ENCODE results near the gene LCA5L.
A peak's percentile ranks its signal among the peaks of the same experiment; 100 is the strongest.

Gene LCA5L

GRCh38 chr21:39406065-39406464, 39.5 kb downstream of the LCA5L start:
- no peak for TF ChIP-seq CTCF (IDR thresholded peaks at IDR 0.05; ENCODE audit: unreplicated experiment in 3 of 3)
- no peaks in the 10 kb centered on the region for H3K27me3 Mint-ChIP-seq (ENCODE audit: low read depth)
- peaks cover 6% of the 10 kb centered on the region for H3K9me3 Mint-ChIP-seq
- no peaks in the 10 kb centered on the region for H3K4me1 Mint-ChIP-seq
- H3K36me3 Mint-ChIP-seq (ENCODE audit: low read depth), result peaks cover 51% of the 10 kb centered on the region
- no peak overlapping the region for H3K27ac Mint-ChIP-seq
- H3K4me3 Mint-ChIP-seq, result no peak overlapping the region

- Mint-ChIP-seq H3K27ac (no peak overlapping the region), H3K9me3 (no peaks in the 10 kb centered on the region), H3K27me3 (ENCODE audit: low read depth) (no peaks in the 10 kb centered on the region), H3K4me1 (no peaks in the 10 kb centered on the region), H3K4me3 (no peak overlapping the region), H3K36me3 (ENCODE audit: low read depth) (peaks cover 38% of the 10 kb centered on the region)
- TF ChIP-seq CTCF (IDR thresholded peaks at IDR 0.05; ENCODE audit: unreplicated experiment in 3 of 3), result no peak
These were observed 45.4 kb downstream of the LCA5L start for GRCh38 chr21:39400173-39400572.

- Mint-ChIP-seq H3K27ac (no peak overlapping the region), H3K4me1 (no peaks in the 10 kb centered on the region), H3K36me3 (ENCODE audit: low read depth) (peaks cover 49% of the 10 kb centered on the region), H3K9me3 (no peaks in the 10 kb centered on the region), H3K27me3 (ENCODE audit: low read depth) (no peaks in the 10 kb centered on the region), H3K4me3 (no peak overlapping the region)
- no peak for TF ChIP-seq CTCF (IDR thresholded peaks at IDR 0.05; ENCODE audit: unreplicated experiment in 3 of 3)
These were observed 47.8 kb downstream of the LCA5L start for GRCh38 chr21:39397646-39398385.

- no peak overlapping the region for H3K4me3 Mint-ChIP-seq
- peaks cover 27% of the 10 kb centered on the region for H3K4me1 Mint-ChIP-seq
- H3K27ac Mint-ChIP-seq, result peak overlapping the region in 2 of 3 experiments; percentile 47 to 74
- no peak for TF ChIP-seq CTCF (IDR thresholded peaks at IDR 0.05; ENCODE audit: unreplicated experiment in 3 of 3)
- no peaks in the 10 kb centered on the region for H3K27me3 Mint-ChIP-seq (ENCODE audit: low read depth)
- H3K9me3 Mint-ChIP-seq, result no peaks in the 10 kb centered on the region
- peaks cover 57% of the 10 kb centered on the region for H3K36me3 Mint-ChIP-seq (ENCODE audit: low read depth)
These were observed 52.6 kb downstream of the LCA5L start for GRCh38 chr21:39392981-39393380.

- Mint-ChIP-seq H3K4me1 (peaks cover 34% of the 10 kb centered on the region), H3K27ac (no peak overlapping the region), H3K4me3 (peak overlapping the region in 2 of 3 experiments; percentile 12 to 80), H3K9me3 (no peaks in the 10 kb centered on the region), H3K27me3 (ENCODE audit: low read depth) (no peaks in the 10 kb centered on the region), H3K36me3 (ENCODE audit: low read depth) (peaks cover 42% of the 10 kb centered on the region)
- no peak for TF ChIP-seq CTCF (IDR thresholded peaks at IDR 0.05; ENCODE audit: unreplicated experiment in 3 of 3)
These were observed 55.3 kb downstream of the LCA5L start for GRCh38 chr21:39390212-39390765.

- H3K27me3 Mint-ChIP-seq (ENCODE audit: low read depth), result no peaks in the 10 kb centered on the region
- peaks cover 34% of the 10 kb centered on the region for H3K36me3 Mint-ChIP-seq (ENCODE audit: low read depth)
- no peaks in the 10 kb centered on the region for H3K9me3 Mint-ChIP-seq
- H3K4me3 Mint-ChIP-seq, result peak overlapping the region; percentile 80 to 92 (median 82)
- peak overlapping the region in 2 of 3 experiments; percentile 74 to 86 for H3K27ac Mint-ChIP-seq
- H3K4me1 Mint-ChIP-seq, result peaks cover 34% of the 10 kb centered on the region
- peak in 1 of 3 experiments; percentile 22 for TF ChIP-seq CTCF (IDR thresholded peaks at IDR 0.05; ENCODE audit: unreplicated experiment in 3 of 3)
These were observed 56.8 kb downstream of the LCA5L start for GRCh38 chr21:39388811-39389155.
